HL-60 (cell line): Measurements from ENCODE around the gene KMT2E.

Experiments
- TF ChIP-seq, protein P1 (sequence below): IDR thresholded peaks from one replicate; pipeline ENCODE4 v1.5.1; 2011; ENCODE audit warnings: low read length, control low read depth, inconsistent platforms; ENCODE audit not compliant: insufficient read depth
- TF ChIP-seq, protein P2 (sequence below): IDR thresholded peaks from 2 replicates; pipeline ENCODE4 v1.6.1; 2012; ENCODE audit warnings: low read depth; ENCODE audit not compliant: insufficient replicate concordance

DNA sequence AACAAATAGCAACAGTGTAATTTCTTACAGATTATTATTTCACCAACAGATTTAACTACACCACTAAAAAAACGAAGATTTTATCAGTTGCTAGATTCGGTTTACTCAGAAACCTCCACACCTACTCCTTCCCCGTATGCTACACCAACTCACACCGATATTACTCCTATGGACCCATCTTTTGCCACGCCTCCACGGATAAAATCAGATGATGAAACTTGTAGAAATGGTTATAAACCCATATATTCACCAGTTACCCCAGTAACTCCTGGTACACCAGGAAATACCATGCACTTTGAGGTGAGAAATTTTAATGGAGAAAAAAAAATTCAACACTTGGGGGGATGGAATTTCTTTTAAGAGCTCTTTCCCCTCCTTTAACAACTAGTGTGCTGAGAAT, 92.5 kb downstream of the KMT2E start:
- TF ChIP-seq, protein P1, sequence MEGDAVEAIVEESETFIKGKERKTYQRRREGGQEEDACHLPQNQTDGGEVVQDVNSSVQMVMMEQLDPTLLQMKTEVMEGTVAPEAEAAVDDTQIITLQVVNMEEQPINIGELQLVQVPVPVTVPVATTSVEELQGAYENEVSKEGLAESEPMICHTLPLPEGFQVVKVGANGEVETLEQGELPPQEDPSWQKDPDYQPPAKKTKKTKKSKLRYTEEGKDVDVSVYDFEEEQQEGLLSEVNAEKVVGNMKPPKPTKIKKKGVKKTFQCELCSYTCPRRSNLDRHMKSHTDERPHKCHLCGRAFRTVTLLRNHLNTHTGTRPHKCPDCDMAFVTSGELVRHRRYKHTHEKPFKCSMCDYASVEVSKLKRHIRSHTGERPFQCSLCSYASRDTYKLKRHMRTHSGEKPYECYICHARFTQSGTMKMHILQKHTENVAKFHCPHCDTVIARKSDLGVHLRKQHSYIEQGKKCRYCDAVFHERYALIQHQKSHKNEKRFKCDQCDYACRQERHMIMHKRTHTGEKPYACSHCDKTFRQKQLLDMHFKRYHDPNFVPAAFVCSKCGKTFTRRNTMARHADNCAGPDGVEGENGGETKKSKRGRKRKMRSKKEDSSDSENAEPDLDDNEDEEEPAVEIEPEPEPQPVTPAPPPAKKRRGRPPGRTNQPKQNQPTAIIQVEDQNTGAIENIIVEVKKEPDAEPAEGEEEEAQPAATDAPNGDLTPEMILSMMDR: no peak
- TF ChIP-seq, protein P2, sequence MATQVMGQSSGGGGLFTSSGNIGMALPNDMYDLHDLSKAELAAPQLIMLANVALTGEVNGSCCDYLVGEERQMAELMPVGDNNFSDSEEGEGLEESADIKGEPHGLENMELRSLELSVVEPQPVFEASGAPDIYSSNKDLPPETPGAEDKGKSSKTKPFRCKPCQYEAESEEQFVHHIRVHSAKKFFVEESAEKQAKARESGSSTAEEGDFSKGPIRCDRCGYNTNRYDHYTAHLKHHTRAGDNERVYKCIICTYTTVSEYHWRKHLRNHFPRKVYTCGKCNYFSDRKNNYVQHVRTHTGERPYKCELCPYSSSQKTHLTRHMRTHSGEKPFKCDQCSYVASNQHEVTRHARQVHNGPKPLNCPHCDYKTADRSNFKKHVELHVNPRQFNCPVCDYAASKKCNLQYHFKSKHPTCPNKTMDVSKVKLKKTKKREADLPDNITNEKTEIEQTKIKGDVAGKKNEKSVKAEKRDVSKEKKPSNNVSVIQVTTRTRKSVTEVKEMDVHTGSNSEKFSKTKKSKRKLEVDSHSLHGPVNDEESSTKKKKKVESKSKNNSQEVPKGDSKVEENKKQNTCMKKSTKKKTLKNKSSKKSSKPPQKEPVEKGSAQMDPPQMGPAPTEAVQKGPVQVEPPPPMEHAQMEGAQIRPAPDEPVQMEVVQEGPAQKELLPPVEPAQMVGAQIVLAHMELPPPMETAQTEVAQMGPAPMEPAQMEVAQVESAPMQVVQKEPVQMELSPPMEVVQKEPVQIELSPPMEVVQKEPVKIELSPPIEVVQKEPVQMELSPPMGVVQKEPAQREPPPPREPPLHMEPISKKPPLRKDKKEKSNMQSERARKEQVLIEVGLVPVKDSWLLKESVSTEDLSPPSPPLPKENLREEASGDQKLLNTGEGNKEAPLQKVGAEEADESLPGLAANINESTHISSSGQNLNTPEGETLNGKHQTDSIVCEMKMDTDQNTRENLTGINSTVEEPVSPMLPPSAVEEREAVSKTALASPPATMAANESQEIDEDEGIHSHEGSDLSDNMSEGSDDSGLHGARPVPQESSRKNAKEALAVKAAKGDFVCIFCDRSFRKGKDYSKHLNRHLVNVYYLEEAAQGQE: no peak
